ENCODE results near the gene TNFRSF18.

The TNFRSF18 gene

GRCh38 chr1:1232796-1233566, 26.6 kb upstream of the TNFRSF18 start:
- peaks cover 15% of the 10 kb centered on the region for H3K36me3 ChIP-seq (ENCODE audit: control insufficient read depth, insufficient read depth, low read length)
- H3K4me1 ChIP-seq (ENCODE audit: control insufficient read depth, insufficient read depth, low read length) = peaks cover 13% of the 10 kb centered on the region; the same call in 1 of the 2 replicates
- H3K4me3 ChIP-seq (ENCODE audit: low read depth, low read length) = peak overlapping the region; percentile 53
- no peak overlapping the region for H3K9ac ChIP-seq (ENCODE audit: low read length)
- no peaks in the 10 kb centered on the region for H3K27me3 ChIP-seq (ENCODE audit: control insufficient read depth, insufficient read depth, low read length)
- 0 out of 2 replicates have a peak, but pooled peaks cover 2% of the 10 kb centered on the region for H3K9me3 ChIP-seq (ENCODE audit: control insufficient read depth, insufficient read depth, low read depth, low read length)
- H3K27ac ChIP-seq (ENCODE audit: low read depth, low read length) = no peak overlapping the region

- H3K27me3 ChIP-seq (ENCODE audit: control insufficient read depth, insufficient read depth, low read length) = no peaks in the 10 kb centered on the region
- H3K27ac ChIP-seq (ENCODE audit: low read depth, low read length) = peak within 1 kb of the TSS; percentile 92
- peak within 1 kb of the TSS; percentile 97 for H3K4me3 ChIP-seq (ENCODE audit: low read depth, low read length)
- H3K4me1 ChIP-seq (ENCODE audit: control insufficient read depth, insufficient read depth, low read length) = peaks cover 8% of the 10 kb centered on the region; the same call in 1 of the 2 replicates
- H3K9ac ChIP-seq (ENCODE audit: low read length) = peak within 1 kb of the TSS; percentile 97
- H3K9me3 ChIP-seq (ENCODE audit: control insufficient read depth, insufficient read depth, low read depth, low read length) = 0 out of 2 replicates have a peak, but pooled peaks cover 2% of the 10 kb centered on the region
- H3K36me3 ChIP-seq (ENCODE audit: control insufficient read depth, insufficient read depth, low read length) = peaks cover 22% of the 10 kb centered on the region
These were observed 25.9 kb upstream of the TNFRSF18 start, which contains the start of gene B3GALT6 for GRCh38 chr1:1232208-1232795. Gene B3GALT6, plus strand, starts transcription at chr1:1232237. Its CDS starts 42 bp downstream, at chr1:1232279.

- Histone ChIP-seq H3K27ac (ENCODE audit: low read depth, low read length) (peak within 1 kb of the TSS; percentile 92), H3K9ac (ENCODE audit: low read length) (peak within 1 kb of the TSS; percentile 97), H3K4me3 (ENCODE audit: low read depth, low read length) (peak within 1 kb of the TSS; percentile 97), H3K9me3 (ENCODE audit: control insufficient read depth, insufficient read depth, low read depth, low read length) (0 out of 2 replicates have a peak, but pooled peaks cover 2% of the 10 kb centered on the region), H3K4me1 (ENCODE audit: control insufficient read depth, insufficient read depth, low read length) (peaks cover 3% of the 10 kb centered on the region; the same call in 1 of the 2 replicates), H3K36me3 (ENCODE audit: control insufficient read depth, insufficient read depth, low read length) (peaks cover 27% of the 10 kb centered on the region), H3K27me3 (ENCODE audit: control insufficient read depth, insufficient read depth, low read length) (no peaks in the 10 kb centered on the region)
These were observed 25.2 kb upstream of the TNFRSF18 start, which contains the start of gene SDF4 for GRCh38 chr1:1231400-1232207. Gene SDF4, minus strand, starts transcription at chr1:1232001. Its CDS starts 3,229 bp downstream, at chr1:1228772.

- peaks cover 3% of the 10 kb centered on the region; the same call in 1 of the 2 replicates for H3K4me1 ChIP-seq (ENCODE audit: control insufficient read depth, insufficient read depth, low read length)
- H3K4me3 ChIP-seq (ENCODE audit: low read depth, low read length) = peak overlapping the region; percentile 97
- peaks cover 33% of the 10 kb centered on the region for H3K36me3 ChIP-seq (ENCODE audit: control insufficient read depth, insufficient read depth, low read length)
- peak overlapping the region; percentile 92; the same call in 1 of the 2 replicates for H3K27ac ChIP-seq (ENCODE audit: low read depth, low read length)
- H3K9ac ChIP-seq (ENCODE audit: low read length) = peak overlapping the region; percentile 97
- no peaks in the 10 kb centered on the region for H3K27me3 ChIP-seq (ENCODE audit: control insufficient read depth, insufficient read depth, low read length)
- H3K9me3 ChIP-seq (ENCODE audit: control insufficient read depth, insufficient read depth, low read depth, low read length) = 0 out of 2 replicates have a peak, but pooled peaks cover 2% of the 10 kb centered on the region
These were observed 24.4 kb upstream of the TNFRSF18 start for GRCh38 chr1:1230656-1231399.

GRCh38 chr1:1229770-1230169, 23.4 kb upstream of the TNFRSF18 start:
- Histone ChIP-seq H3K27ac (ENCODE audit: low read depth, low read length) (no peak overlapping the region), H3K9ac (ENCODE audit: low read length) (no peak overlapping the region), H3K27me3 (ENCODE audit: control insufficient read depth, insufficient read depth, low read length) (no peaks in the 10 kb centered on the region), H3K4me1 (ENCODE audit: control insufficient read depth, insufficient read depth, low read length) (peaks cover 3% of the 10 kb centered on the region; the same call in 1 of the 2 replicates), H3K4me3 (ENCODE audit: low read depth, low read length) (no peak overlapping the region), H3K9me3 (ENCODE audit: control insufficient read depth, insufficient read depth, low read depth, low read length) (0 out of 2 replicates have a peak, but pooled peaks cover 2% of the 10 kb centered on the region), H3K36me3 (ENCODE audit: control insufficient read depth, insufficient read depth, low read length) (peaks cover 40% of the 10 kb centered on the region)

- no peak overlapping the region for H3K27ac ChIP-seq (ENCODE audit: low read depth, low read length)
- H3K9me3 ChIP-seq (ENCODE audit: control insufficient read depth, insufficient read depth, low read depth, low read length) = 0 out of 2 replicates have a peak, but pooled peaks cover 2% of the 10 kb centered on the region
- H3K4me1 ChIP-seq (ENCODE audit: control insufficient read depth, insufficient read depth, low read length) = peaks cover 3% of the 10 kb centered on the region; the same call in 1 of the 2 replicates
- peaks cover 46% of the 10 kb centered on the region for H3K36me3 ChIP-seq (ENCODE audit: control insufficient read depth, insufficient read depth, low read length)
- no peak overlapping the region for H3K4me3 ChIP-seq (ENCODE audit: low read depth, low read length)
- H3K27me3 ChIP-seq (ENCODE audit: control insufficient read depth, insufficient read depth, low read length) = no peaks in the 10 kb centered on the region
- no peak overlapping the region for H3K9ac ChIP-seq (ENCODE audit: low read length)
These were observed 22.4 kb upstream of the TNFRSF18 start for GRCh38 chr1:1228596-1229321.

GRCh38 chr1:1228187-1228586, 21.8 kb upstream of the TNFRSF18 start:
- Histone ChIP-seq H3K36me3 (ENCODE audit: control insufficient read depth, insufficient read depth, low read length) (peaks cover 47% of the 10 kb centered on the region), H3K9ac (ENCODE audit: low read length) (no peak overlapping the region), H3K27me3 (ENCODE audit: control insufficient read depth, insufficient read depth, low read length) (no peaks in the 10 kb centered on the region), H3K4me3 (ENCODE audit: low read depth, low read length) (no peak overlapping the region), H3K27ac (ENCODE audit: low read depth, low read length) (no peak overlapping the region), H3K4me1 (ENCODE audit: control insufficient read depth, insufficient read depth, low read length) (peaks cover 3% of the 10 kb centered on the region; the same call in 1 of the 2 replicates), H3K9me3 (ENCODE audit: control insufficient read depth, insufficient read depth, low read depth, low read length) (0 out of 2 replicates have a peak, but pooled peaks cover 2% of the 10 kb centered on the region)

- Histone ChIP-seq H3K27ac (ENCODE audit: low read depth, low read length) (no peak overlapping the region), H3K9ac (ENCODE audit: low read length) (no peak overlapping the region), H3K36me3 (ENCODE audit: control insufficient read depth, insufficient read depth, low read length) (peaks cover 55% of the 10 kb centered on the region), H3K4me3 (ENCODE audit: low read depth, low read length) (no peak overlapping the region), H3K27me3 (ENCODE audit: control insufficient read depth, insufficient read depth, low read length) (no peaks in the 10 kb centered on the region), H3K9me3 (ENCODE audit: control insufficient read depth, insufficient read depth, low read depth, low read length) (no peaks in the 10 kb centered on the region), H3K4me1 (ENCODE audit: control insufficient read depth, insufficient read depth, low read length) (peaks cover 3% of the 10 kb centered on the region; the same call in 1 of the 2 replicates)
These were observed 21.0 kb upstream of the TNFRSF18 start for GRCh38 chr1:1227386-1227785.

- no peak overlapping the region for H3K9ac ChIP-seq (ENCODE audit: low read length)
- peaks cover 60% of the 10 kb centered on the region for H3K36me3 ChIP-seq (ENCODE audit: control insufficient read depth, insufficient read depth, low read length)
- H3K9me3 ChIP-seq (ENCODE audit: control insufficient read depth, insufficient read depth, low read depth, low read length) = no peaks in the 10 kb centered on the region
- H3K27ac ChIP-seq (ENCODE audit: low read depth, low read length) = no peak overlapping the region
- H3K4me1 ChIP-seq (ENCODE audit: control insufficient read depth, insufficient read depth, low read length) = peaks cover 3% of the 10 kb centered on the region; the same call in 1 of the 2 replicates
- H3K4me3 ChIP-seq (ENCODE audit: low read depth, low read length) = no peak overlapping the region
- H3K27me3 ChIP-seq (ENCODE audit: control insufficient read depth, insufficient read depth, low read length) = no peaks in the 10 kb centered on the region
These were observed 20.4 kb upstream of the TNFRSF18 start for GRCh38 chr1:1226566-1227362.

Data from HUES6 (cell line).